ENCODE measurements around the gene BTBD18.

BTBD18 gene

DNA sequence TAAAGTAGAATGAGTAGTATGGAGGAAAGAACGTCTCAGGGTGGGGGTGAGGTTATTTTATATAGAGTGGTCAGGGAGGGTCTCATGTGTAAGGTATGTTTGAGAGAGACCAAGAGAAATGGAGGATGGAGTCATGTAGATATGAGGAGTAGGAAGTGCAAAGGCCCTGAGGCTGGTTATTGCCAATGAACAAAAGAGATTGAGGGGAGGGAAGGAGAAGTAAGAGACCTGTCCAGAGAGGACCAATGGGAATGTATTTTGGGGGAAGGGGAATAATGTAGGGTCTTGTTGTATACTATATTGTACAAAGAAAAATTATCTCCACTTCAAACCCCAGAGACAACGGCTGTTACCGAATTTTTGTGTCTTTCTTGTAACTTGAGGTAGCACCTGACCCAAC is 19.7 kb upstream of the BTBD18 start:
- no peak overlapping the region for H3K4me3 ChIP-seq (ENCODE audit: low read depth, low read length)
- no peaks in the 10 kb centered on the region for H3K36me3 ChIP-seq
- H3K4me1 ChIP-seq, result no peaks in the 10 kb centered on the region
- no peak for DNase-seq
- no peaks in the 10 kb centered on the region for H3K9me3 ChIP-seq
- TF ChIP-seq, protein P1, sequence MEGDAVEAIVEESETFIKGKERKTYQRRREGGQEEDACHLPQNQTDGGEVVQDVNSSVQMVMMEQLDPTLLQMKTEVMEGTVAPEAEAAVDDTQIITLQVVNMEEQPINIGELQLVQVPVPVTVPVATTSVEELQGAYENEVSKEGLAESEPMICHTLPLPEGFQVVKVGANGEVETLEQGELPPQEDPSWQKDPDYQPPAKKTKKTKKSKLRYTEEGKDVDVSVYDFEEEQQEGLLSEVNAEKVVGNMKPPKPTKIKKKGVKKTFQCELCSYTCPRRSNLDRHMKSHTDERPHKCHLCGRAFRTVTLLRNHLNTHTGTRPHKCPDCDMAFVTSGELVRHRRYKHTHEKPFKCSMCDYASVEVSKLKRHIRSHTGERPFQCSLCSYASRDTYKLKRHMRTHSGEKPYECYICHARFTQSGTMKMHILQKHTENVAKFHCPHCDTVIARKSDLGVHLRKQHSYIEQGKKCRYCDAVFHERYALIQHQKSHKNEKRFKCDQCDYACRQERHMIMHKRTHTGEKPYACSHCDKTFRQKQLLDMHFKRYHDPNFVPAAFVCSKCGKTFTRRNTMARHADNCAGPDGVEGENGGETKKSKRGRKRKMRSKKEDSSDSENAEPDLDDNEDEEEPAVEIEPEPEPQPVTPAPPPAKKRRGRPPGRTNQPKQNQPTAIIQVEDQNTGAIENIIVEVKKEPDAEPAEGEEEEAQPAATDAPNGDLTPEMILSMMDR (IDR thresholded peaks at IDR 0.05; ENCODE audit: low read depth, low read length), result no peak
- no peaks in the 10 kb centered on the region for H3K27me3 ChIP-seq

DNA sequence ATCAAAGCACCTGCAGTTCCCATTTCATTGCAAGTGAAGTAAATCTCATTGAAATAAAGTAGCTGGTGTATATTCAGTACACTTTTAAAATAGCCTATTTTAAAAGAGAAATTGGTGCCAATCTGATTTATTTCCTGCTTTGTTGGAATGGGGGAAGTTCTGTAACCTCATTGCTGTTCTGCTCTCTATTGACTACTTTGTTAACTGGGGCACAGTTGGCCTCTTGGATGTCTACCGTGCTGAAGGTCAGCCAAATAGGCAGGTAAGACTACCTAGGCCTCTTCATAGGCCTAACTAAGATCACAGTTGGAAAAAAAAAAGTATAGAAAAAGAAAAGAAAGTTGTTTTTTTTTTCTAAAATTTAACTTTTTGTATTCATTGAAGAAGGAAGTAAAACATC is 19.2 kb upstream of the BTBD18 start:
- no peak for DNase-seq
- no peaks in the 10 kb centered on the region for H3K4me1 ChIP-seq
- TF ChIP-seq, protein P1 (IDR thresholded peaks at IDR 0.05; ENCODE audit: low read depth, low read length), result no peak

DNA sequence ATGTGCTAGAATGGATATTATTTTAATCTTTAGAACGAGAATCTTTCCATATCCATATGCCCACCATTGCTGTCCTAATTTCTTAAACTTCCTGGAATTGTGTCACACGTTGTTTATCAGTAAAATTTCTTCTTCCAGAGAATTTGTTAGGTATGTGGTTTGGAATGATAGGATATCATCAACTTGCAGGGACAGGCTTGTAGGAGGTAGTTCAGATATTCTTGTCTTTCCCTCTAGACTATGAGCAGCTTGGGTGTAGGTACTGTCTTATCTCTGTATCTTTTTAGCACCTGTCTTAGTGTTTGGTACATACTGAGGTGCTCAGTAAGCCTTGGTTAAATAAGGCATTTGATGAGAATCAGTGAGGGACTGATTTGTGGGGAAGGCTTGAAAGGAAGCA is 13.4 kb upstream of the BTBD18 start:
- Histone ChIP-seq H3K4me1 (no peaks in the 10 kb centered on the region), H3K9me3 (no peaks in the 10 kb centered on the region), H3K4me3 (ENCODE audit: low read depth, low read length) (no peak overlapping the region), H3K36me3 (no peaks in the 10 kb centered on the region), H3K27me3 (no peaks in the 10 kb centered on the region)
- DNase-seq, result no peak
- TF ChIP-seq, protein P1 (IDR thresholded peaks at IDR 0.05; ENCODE audit: low read depth, low read length), result no peak

More for the DNA sequence above, 19.2 kb upstream of the BTBD18 start:
- no peaks in the 10 kb centered on the region for H3K36me3 ChIP-seq
- H3K27me3 ChIP-seq, result no peaks in the 10 kb centered on the region
- no peak overlapping the region for H3K4me3 ChIP-seq (ENCODE audit: low read depth, low read length)
- H3K9me3 ChIP-seq, result no peaks in the 10 kb centered on the region

DNA sequence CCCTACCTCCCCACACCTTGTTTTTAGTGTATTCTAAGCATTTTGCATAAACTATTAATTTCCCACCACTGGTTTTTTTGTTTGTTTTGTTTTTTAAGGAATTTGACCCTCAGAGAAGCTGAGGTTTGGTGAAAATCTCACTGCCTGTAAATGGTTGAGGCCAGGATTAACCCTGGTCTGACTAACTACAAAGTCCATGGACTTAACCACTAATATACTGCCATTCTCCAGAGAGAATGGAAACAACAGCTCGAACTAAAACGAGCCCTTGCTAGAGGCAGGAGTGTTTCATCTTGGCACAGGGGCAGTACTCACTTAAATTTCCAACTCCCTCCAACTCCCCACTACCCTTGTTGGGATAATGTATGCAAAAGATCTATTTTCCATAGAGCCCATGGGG is 12.9 kb upstream of the BTBD18 start:
- Histone ChIP-seq H3K9me3 (no peaks in the 10 kb centered on the region), H3K36me3 (no peaks in the 10 kb centered on the region), H3K4me1 (no peaks in the 10 kb centered on the region), H3K27me3 (no peaks in the 10 kb centered on the region), H3K4me3 (ENCODE audit: low read depth, low read length) (no peak overlapping the region)
- DNase-seq, result no peak
- TF ChIP-seq, protein P1 (IDR thresholded peaks at IDR 0.05; ENCODE audit: low read depth, low read length), result no peak

DNA sequence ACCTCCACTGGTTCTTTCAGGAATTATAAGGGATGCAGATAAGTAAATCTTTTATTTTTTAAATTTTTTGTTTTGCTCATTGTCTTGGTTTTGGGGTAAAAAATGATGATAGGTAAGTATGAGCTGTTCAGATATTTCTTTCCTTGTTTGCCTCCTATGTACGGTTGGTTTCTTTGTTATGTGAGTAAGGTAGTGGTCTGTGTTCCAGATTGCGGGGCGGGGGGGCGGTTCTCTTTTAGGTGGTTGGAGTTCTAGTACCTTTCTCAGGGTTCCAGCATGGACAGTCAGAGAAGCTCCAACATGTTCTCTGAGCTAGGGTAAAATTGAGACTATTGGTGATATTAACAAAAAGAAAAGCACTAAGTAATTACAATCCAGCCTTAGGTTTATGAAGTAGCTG is 12.4 kb upstream of the BTBD18 start:
- no peaks in the 10 kb centered on the region for H3K36me3 ChIP-seq
- TF ChIP-seq, protein P1 (IDR thresholded peaks at IDR 0.05; ENCODE audit: low read depth, low read length), result no peak
- DNase-seq, result no peak
- peak overlapping the region; percentile 91; the same call in 1 of the 2 replicates for H3K4me3 ChIP-seq (ENCODE audit: low read depth, low read length)
- H3K4me1 ChIP-seq, result no peaks in the 10 kb centered on the region
- no peaks in the 10 kb centered on the region for H3K27me3 ChIP-seq
- H3K9me3 ChIP-seq, result no peaks in the 10 kb centered on the region

DNA sequence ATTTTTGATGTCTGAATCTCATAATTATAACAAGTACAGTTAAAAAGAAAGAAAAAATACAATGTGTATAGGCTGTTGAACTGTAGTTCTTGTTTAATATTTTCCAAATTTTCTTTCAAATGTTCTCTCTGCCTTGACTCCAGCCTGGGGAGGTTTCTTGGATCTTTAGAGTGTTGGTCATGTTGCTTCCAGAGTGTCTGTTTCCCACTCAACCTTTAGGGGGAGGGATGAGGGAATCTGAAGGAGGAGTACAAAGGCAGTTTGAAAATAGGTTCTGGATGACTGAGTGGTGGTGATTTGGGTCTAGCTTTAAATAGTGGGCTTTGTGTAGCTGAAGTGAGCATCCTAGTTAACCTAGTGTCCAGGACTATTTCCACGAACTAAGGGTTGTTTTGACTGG is 11.9 kb upstream of the BTBD18 start:
- no peaks in the 10 kb centered on the region for H3K36me3 ChIP-seq
- H3K27me3 ChIP-seq, result no peaks in the 10 kb centered on the region
- DNase-seq, result no peak
- no peaks in the 10 kb centered on the region for H3K4me1 ChIP-seq
- peak overlapping the region; percentile 91 for H3K4me3 ChIP-seq (ENCODE audit: low read depth, low read length)
- H3K9me3 ChIP-seq, result no peaks in the 10 kb centered on the region
- TF ChIP-seq, protein P1 (IDR thresholded peaks at IDR 0.05; ENCODE audit: low read depth, low read length), result peak; percentile 32

All from BE2C (cell line).